Spleen (tissue), 7 donors: Measurements from ENCODE around the gene IGF2.

Experiments
- CTCF ChIP-seq, 11 experiments: fragments of 200-600 bp in 7 of 11; fragments of 450-650 bp in 4 of 11; sonication (generic) in 4 of 11; IDR thresholded peaks in 8 of 11; conservative IDR thresholded peaks in 3 of 11; 1 replicate in 7 of 11; 2 replicates in 4 of 11; pipeline versions ENCODE4 v1.4.0 to v1.8.0; 2016 to 2021; ENCODE audit warnings: antibody characterized with exemption in 11 of 11, inconsistent platforms in 4 of 11, mild to moderate bottlenecking in 1 of 11
- POLR2A ChIP-seq, 3 donors: fragments of 450-650 bp; IDR thresholded peaks; one replicate each; pipeline ENCODE4 v1.5.1; 2017; ENCODE audit warnings: antibody characterized with exemption in 3 of 3, mild to moderate bottlenecking in 1 of 3
- POLR2AphosphoS5 ChIP-seq, 3 donors: sonication (generic); formaldehyde crosslinking; IDR thresholded peaks; one replicate each; pipeline ENCODE4 v1.5.1; 2017; ENCODE audit warnings: antibody characterized with exemption in 3 of 3
- donor health status: DM: no; HTN: no; CAD: no; lungs with moderate emphysema.
- donor health status: DM: no; HTN: no; CAD: no.
- donor health status: DM: no; HTN: no; CAD: no.

- no peak for TF ChIP-seq CTCF (IDR thresholded peaks at IDR 0.05 in 8 of 11, conservative IDR thresholded peaks at IDR 0.05 in 3 of 11)
- TF ChIP-seq POLR2A (IDR thresholded peaks at IDR 0.05) = no peak
- TF ChIP-seq POLR2AphosphoS5 (IDR thresholded peaks at IDR 0.05) = no peak
These were observed 15.6 kb downstream of the IGF2 start for GRCh38 chr11:2123628-2123960.
